Fibroblast of skin of back (primary cell): Measurements from ENCODE around the gene SLC25A17.
"Not testable (repeated sequence)": the region's sequence is repeated elsewhere in the genome, so short reads cannot be mapped to it uniquely, and the experiment has no call there.

Experiments used
- DNase-seq: peaks from one replicate; pipeline ENCODE4 v3.0.0-alpha.2; 2013

SLC25A17 gene

GRCh38 chr22:40818192-40818746 lies 877 bp downstream of the SLC25A17 start:
- no peak for DNase-seq

GRCh38 chr22:40817737-40818136 lies 1.4 kb downstream of the SLC25A17 start:
- DNase-seq, result no peak

GRCh38 chr22:40813912-40814315 lies 5.2 kb downstream of the SLC25A17 start:
- no peak for DNase-seq

- DNase-seq, result peak; percentile 72
These were observed 10.9 kb downstream of the SLC25A17 start for GRCh38 chr22:40808018-40808841.

- DNase-seq, result no peak
These were observed 12.4 kb downstream of the SLC25A17 start for GRCh38 chr22:40806711-40807110.

- DNase-seq, result no peak
These were observed 13.4 kb downstream of the SLC25A17 start for GRCh38 chr22:40805699-40806203.

GRCh38 chr22:40805239-40805638 lies 13.9 kb downstream of the SLC25A17 start:
- peak; percentile 42 for DNase-seq

GRCh38 chr22:40803321-40803720 lies 15.8 kb downstream of the SLC25A17 start:
- peak; percentile 10 for DNase-seq

- no peak for DNase-seq
These were observed 20.1 kb downstream of the SLC25A17 start for GRCh38 chr22:40799008-40799407.

GRCh38 chr22:40797427-40797826 lies 21.7 kb downstream of the SLC25A17 start:
- peak; percentile 15 for DNase-seq

- DNase-seq, result no peak
These were observed 26.7 kb downstream of the SLC25A17 start for GRCh38 chr22:40792451-40792850.

- peak; percentile 71 for DNase-seq
These were observed 27.9 kb downstream of the SLC25A17 start for GRCh38 chr22:40791241-40791640.

GRCh38 chr22:40789131-40789530 lies 30.0 kb downstream of the SLC25A17 start:
- DNase-seq, result no peak

GRCh38 chr22:40782521-40782920 lies 36.6 kb downstream of the SLC25A17 start:
- no peak for DNase-seq

GRCh38 chr22:40781749-40782148 lies 37.4 kb downstream of the SLC25A17 start:
- DNase-seq, result not testable (repeated sequence)

- no peak for DNase-seq
These were observed 49.4 kb downstream of the SLC25A17 start for GRCh38 chr22:40769761-40770160.

GRCh38 chr22:40768206-40768605 lies 50.9 kb downstream of the SLC25A17 start:
- DNase-seq, result no peak

- DNase-seq, result no peak
These were observed 52.2 kb downstream of the SLC25A17 start for GRCh38 chr22:40766956-40767355.

- DNase-seq, result no peak
These were observed 54.2 kb downstream of the SLC25A17 start for GRCh38 chr22:40764763-40765441.

GRCh38 chr22:40759294-40759840 lies 59.8 kb downstream of the SLC25A17 start:
- DNase-seq, result no peak

GRCh38 chr22:40758851-40759250 lies 60.3 kb downstream of the SLC25A17 start:
- DNase-seq, result not testable (repeated sequence)

GRCh38 chr22:40758390-40758789 lies 60.8 kb downstream of the SLC25A17 start:
- no peak for DNase-seq

- DNase-seq, result peak; percentile 34
These were observed 62.1 kb downstream of the SLC25A17 start for GRCh38 chr22:40757071-40757470.
